COLO668 (cell line): Measurements from ENCODE around the gene PNP.
"Not testable (repeated sequence)": the region's sequence is repeated elsewhere in the genome, so short reads cannot be mapped to it uniquely, and the experiment has no call there.

ENCODE experiments used
- DNase-seq: peaks from one replicate; lab custom pipeline; 2025; ENCODE audit not compliant: unreplicated experiment; lab: John Stamatoyannopoulos, UW

PNP gene

DNA sequence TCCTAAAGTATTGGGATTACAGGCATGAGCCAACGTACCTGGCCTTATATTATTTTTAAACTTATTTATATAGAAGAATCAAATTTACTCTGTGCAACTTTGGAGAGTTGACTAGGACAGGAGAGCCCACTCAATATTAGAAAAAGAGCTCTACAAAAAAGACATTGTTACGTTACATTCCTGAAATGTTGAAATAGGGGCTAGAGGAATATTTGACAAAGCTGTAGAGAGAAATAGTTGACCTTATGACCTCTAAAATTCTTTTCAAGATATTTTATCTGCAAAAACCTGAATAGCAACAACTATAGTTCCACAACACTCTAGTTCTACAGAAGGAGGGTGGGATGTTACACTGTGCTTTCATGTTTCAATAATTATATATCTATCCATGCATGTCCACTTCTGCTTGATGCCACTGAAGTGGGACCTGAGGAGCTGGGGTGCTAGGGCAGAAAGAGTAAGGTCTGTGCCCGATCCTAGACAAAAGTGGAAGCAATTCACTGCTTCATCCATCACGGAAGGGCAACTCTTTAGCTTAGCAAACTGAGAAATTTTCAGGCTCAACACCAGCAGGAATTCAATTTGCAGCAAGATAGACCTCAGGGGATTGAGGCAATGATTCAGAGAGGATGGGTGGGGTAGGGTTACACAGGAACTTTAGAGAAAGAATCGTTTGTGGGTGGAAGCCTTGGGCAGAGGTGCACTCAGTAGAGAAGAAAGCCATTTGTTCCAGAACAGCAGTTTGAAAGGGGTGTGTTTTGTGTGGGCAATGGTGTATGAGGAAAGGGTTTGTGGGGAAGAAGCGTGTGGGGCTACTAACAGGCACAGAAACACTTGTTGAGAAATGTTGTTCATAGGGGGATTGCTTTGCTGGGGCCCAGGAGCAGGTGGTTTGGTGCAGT, 20.1 kb downstream of the PNP start:
- no peak for DNase-seq

DNA sequence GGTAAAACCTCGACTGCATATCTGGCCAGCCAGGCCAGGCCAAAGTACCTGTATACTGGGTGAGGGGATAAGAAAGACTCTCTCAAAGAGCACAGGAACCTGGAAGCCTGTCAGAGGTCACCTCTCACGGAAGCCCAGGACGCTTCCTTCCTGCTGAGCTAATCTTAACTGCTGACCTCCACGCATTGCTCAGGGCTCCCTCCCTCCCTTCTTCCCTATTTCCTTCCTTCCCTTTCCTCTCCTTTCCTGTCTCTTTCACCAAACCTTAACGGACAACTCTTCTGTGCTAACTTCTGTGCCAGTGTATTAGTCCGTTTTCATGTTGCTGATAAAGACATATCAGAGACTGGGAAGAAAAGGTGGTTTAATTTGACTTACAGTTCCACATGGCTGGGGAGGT, 21.4 kb downstream of the PNP start:
- DNase-seq: no peak

DNA sequence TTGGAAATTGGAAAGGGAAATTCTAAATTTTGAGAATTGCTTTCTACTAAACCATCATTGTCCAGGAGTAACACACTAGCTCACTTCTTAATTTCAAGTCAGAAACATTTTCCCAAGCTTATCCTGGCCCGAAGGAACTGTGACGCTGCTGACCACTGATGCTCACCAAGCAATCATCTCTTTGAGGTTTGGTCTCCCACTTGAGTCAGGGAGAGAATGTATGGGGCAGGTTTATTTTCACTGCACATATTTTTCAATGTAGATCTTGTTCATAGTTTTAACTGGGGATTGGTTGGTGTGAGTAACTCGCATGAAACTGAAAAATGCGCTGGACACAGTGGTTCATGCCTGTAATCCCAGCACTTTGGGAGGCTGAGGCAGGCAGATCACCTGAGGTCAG, 23.3 kb downstream of the PNP start:
- DNase-seq: no peak

GRCh38 chr14:20493634-20494033, 24.4 kb downstream of the PNP start:
- DNase-seq: no peak

DNA sequence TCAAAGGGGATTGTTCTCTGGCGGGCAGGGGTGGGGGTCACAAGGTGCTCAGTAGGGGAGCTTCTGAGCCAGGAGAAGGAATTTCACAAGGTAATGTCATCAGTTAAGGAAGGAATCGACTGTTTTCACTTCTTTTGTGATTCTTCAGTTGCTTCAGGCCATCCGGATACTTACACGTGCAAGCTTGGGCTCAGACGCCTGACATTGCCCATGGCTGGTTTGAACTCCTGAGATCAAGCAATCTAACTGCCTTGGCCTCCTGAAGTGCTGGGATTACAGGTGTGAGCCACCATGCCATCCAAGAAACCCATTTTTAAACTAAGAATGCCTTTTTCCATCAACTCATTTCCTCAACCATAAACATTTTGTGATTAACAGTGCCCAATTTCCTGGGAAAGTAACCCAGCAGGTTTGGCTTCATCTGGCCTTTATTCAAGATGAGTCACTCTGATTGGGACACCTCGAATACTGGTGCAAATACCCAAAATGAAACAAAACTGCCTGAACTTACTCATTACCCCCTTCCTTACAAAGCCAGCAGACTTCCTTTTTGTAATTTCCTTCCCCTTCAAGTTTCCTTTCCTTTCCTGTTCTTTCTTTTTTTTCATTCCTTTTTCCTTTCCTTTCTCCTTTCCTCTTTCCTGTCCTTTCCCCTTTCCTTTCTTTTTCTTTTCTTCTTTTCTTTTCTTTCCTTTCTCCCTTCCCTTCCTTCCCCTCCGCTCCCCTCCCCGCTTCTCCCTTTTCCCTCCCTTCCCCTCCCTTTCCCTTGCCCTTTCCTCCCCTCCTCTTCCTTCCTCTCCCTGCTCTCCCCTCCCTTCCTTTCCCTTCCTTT, 25.9 kb downstream of the PNP start:
- no peak for DNase-seq

- DNase-seq: no peak
Observed at GRCh38 chr14:20498622-20499021, 29.4 kb downstream of the PNP start.

- DNase-seq: no peak
Observed at GRCh38 chr14:20499108-20499507, 29.9 kb downstream of the PNP start.

GRCh38 chr14:20499881-20500280, 30.7 kb downstream of the PNP start:
- DNase-seq: no peak

DNA sequence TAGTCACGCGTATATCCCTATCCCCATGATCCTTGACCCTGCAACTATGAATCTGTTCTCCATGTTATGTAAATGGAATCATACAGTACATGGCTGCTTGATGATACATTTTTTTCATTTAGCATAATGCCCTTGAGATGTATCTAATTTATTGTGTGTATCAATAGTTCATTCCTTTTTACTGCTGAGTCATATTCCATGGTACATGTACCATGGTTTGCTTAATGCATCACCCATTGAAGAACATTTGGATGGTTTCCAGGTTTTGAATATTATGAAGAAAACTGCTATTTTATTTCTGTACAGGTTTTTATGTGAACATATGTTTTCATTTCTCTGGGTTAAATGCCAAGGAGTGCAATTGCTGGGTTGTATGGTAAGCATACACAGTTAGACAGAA, 32.1 kb downstream of the PNP start:
- no peak for DNase-seq

- DNase-seq: no peak
Observed at GRCh38 chr14:20503898-20504297, 34.7 kb downstream of the PNP start.

DNA sequence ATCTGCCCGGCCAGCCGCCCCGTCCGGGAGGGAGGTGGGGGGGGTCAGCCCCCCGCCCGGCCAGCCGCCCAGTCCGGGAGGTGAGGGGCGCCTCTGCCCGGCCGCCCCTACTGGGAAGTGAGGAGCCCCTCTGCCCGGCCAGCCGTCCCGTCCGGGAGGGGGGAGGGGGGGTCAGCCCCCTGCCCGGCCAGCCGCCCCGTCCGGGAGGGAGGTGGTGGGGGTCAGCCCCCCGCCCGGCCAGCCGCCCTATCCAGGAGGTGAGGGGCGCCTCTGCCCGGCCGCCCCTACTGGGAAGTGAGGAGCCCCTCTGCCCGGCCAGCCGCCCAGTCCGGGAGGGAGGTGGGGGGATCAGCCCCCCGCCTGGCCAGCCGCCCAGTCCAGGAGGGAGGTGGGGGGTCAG, 37.1 kb downstream of the PNP start:
- not testable (repeated sequence) for DNase-seq

DNA sequence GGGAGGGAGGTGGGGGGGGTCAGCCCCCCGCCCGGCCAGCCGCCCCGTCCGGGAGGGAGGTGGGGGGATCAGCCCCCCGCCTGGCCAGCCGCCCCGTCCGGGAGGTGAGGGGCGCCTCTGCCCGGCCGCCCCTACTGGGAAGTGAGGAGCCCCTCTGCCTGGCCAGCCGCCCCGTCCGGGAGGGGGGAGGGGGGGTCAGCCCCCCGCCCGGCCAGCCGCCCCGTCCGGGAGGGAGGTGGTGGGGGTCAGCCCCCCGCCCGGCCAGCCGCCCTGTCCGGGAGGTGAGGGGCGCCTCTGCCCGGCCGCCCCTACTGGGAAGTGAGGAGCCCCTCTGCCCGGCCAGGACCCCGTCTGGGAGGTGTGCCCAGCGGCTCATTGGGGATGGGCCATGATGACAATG, 37.5 kb downstream of the PNP start:
- DNase-seq: not testable (repeated sequence)

GRCh38 chr14:20507537-20507936, 38.3 kb downstream of the PNP start:
- DNase-seq: not testable (repeated sequence)

DNA sequence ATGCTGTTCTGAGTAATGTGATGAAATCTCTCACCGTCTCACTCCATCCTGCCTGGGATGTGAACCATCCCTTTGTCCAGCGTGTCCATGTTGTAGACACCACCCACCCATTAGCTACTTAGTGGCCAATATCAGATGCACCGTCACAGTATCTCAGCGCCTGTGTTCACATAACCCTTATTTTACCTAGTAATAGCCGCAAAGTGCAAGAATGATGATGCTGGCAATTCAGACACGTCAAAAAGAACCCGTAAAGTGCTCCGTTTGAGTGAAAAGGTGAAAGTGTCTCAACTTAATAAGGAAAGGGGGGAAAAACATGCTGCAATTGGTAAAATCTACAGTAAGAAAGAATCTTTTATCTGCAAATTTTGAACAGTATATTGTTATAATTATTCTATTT, 39.2 kb downstream of the PNP start:
- no peak for DNase-seq

GRCh38 chr14:20512177-20512905, 43.1 kb downstream of the PNP start:
- no peak for DNase-seq

- DNase-seq: no peak
Observed at GRCh38 chr14:20515846-20516245, 46.6 kb downstream of the PNP start.

DNA sequence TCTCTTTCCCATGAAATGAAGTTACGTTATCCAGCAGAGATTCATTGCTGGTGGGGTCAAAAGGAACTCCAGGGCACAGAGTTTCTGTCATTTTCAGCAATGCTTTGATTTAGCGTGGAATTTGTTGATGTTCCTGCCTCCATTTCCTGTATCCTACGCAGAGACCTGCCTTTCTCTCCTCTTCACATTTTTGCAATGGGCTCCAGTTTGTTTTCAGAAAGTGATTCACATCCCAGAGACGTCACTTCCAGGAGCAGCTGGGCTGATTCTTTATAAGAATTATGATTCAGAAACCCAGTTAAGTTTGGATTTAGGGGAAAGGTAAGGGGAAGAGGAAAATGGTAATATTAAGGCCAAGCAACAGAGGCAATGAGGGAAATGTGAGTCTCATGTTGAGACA, 47.7 kb downstream of the PNP start:
- DNase-seq: no peak

- no peak for DNase-seq
Observed at GRCh38 chr14:20522332-20522731, 53.1 kb downstream of the PNP start.

DNA sequence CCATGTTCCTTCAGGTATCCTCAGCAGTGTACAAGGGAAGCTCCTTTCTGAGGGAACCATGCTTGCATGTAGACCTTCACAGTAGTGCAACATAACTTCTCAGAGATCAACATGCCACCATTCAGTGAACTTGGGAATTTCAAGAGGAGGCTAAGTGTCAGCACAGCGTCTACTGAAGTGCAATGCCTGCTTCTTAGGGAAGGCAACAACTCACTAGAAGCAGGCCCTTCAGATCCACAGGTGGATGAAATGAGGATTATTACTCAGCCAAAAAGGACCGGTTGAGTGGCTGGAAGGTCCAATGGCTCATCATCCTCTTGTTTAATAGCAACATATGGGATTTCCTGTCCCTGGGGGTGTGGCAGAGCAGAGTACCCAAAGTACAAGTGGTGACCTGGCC, 54.8 kb downstream of the PNP start:
- DNase-seq: no peak
